Measurements from ENCODE around the gene GAMT. TPM values are rescaled to one million over a fixed set of nuclear protein-coding genes. Genes with fewer than 3 reads are reported as not detected.

Gene GAMT
- total and polyA plus RNA-seq, 2 donors (not counting 3 experiments of a cell fraction or from before 2014, with no cell fraction given): 22.1 to 36.9 TPM

DNA sequence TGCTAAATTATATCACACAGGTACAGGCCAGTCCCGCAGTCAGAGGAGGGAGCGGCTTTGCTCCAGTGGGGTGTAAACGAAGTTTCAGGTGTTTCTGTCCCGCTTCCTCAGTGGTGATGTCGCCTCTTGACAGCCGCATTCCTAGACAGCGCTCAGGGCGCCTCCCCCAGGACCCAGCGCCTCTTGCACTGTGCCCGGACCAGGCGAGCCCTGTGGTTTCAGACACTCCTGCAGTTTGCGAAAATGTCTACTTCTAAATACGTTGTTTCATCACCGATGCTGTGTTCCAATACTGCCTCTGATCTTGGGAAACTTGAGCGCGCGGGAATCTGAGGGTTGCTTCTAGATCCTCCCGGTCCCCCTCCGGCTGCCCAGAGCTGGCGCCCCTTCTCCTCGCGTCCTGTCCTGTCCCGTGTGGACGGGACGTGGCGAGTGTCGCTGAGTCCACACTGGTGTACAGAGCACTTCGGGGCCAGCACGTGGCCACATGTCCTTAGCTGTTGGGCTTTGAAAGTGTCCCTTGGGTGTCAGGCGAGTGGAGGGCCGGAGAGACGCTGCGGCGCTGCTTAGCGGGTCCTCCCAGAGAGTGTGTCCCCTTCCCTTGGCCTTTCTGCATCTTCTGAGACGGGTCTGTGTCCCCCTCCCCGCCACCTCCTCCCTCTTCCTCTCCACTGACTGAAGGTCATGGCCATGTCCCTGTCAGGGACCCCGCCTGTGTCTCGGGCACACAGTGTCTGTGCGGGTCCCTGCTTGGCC is 22.3 kb upstream of the GAMT start:
- DNase-seq (ENCODE audit: low read depth, low spot score): no peak
- dilution Hi-C loops (cut with MboI; ENCODE audit: extremely low pct_ligation_motif_present, low sequenced_read_pairs) (no loop called here), intact Hi-C loops (cut with micrococcal nuclease) (no loop called here)
- peaks cover 26 to 65% of the 10 kb centered on the region in 2 experiments for H3K36me3 ChIP-seq (ENCODE audit: control insufficient read depth in 2 of 2, extremely low read depth in 1 of 2, insufficient read depth in 2 of 2, low read length in 2 of 2)
- no peak overlapping the region for H3K9ac ChIP-seq (replicated peaks; ENCODE audit: extremely low read depth, insufficient read depth, low read length)
- no peak overlapping the region for H3K4me2 ChIP-seq (ENCODE audit: insufficient read depth, low read length)
- no peak for FAIRE-seq
- POLR2A ChIA-PET: no interaction called here
- CTCF ChIA-PET: no interaction called here
- no peaks in the 10 kb centered on the region for H3K9me3 ChIP-seq (replicated peaks; ENCODE audit: control insufficient read depth, insufficient read depth, low read length)
- H3K4me3 ChIP-seq (replicated peaks in 1 of 3; ENCODE audit: insufficient read depth in 1 of 3, low read depth in 1 of 3, low read length in 3 of 3): no peak overlapping the region
- H3K4me1 ChIP-seq (ENCODE audit: control insufficient read depth, extremely low read depth, insufficient read depth, low read length): no peaks in the 10 kb centered on the region
- no peak overlapping the region for H3K27ac ChIP-seq (ENCODE audit: insufficient read depth, low read depth, low read length)
- H2AFZ ChIP-seq (ENCODE audit: low read depth, low read length): no peak overlapping the region
- peaks cover 48% of the 10 kb centered on the region for H3K79me2 ChIP-seq (ENCODE audit: control insufficient read depth, insufficient read depth, low read length)
- H3K9me1 ChIP-seq (replicated peaks; ENCODE audit: control insufficient read depth, extremely low read depth, insufficient read depth, low read length): no peaks in the 10 kb centered on the region
- no peaks in the 10 kb centered on the region for H3K27me3 ChIP-seq (ENCODE audit: control insufficient read depth in 2 of 2, insufficient read depth in 2 of 2, low read length in 2 of 2)
- TF ChIP-seq FOS (IDR thresholded peaks at IDR 0.05; ENCODE audit: borderline replicate concordance, insufficient read depth, low read length) (no peak), GATA2 (IDR thresholded peaks at IDR 0.05; ENCODE audit: insufficient read depth, insufficient read length, low read depth, low read length) (no peak), JUN (IDR thresholded peaks at IDR 0.05; ENCODE audit: borderline replicate concordance, insufficient read depth, insufficient read length, low read depth) (no peak), POLR2A (IDR thresholded peaks at IDR 0.05; ENCODE audit: low read depth, low read length) (no peak), POLR2AphosphoS5 (IDR thresholded peaks at IDR 0.05; ENCODE audit: insufficient read depth, low read depth, low read length) (no peak)
- TF ChIP-seq, protein P1, sequence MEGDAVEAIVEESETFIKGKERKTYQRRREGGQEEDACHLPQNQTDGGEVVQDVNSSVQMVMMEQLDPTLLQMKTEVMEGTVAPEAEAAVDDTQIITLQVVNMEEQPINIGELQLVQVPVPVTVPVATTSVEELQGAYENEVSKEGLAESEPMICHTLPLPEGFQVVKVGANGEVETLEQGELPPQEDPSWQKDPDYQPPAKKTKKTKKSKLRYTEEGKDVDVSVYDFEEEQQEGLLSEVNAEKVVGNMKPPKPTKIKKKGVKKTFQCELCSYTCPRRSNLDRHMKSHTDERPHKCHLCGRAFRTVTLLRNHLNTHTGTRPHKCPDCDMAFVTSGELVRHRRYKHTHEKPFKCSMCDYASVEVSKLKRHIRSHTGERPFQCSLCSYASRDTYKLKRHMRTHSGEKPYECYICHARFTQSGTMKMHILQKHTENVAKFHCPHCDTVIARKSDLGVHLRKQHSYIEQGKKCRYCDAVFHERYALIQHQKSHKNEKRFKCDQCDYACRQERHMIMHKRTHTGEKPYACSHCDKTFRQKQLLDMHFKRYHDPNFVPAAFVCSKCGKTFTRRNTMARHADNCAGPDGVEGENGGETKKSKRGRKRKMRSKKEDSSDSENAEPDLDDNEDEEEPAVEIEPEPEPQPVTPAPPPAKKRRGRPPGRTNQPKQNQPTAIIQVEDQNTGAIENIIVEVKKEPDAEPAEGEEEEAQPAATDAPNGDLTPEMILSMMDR (IDR thresholded peaks at IDR 0.05; ENCODE audit: extremely low read depth in 1 of 2, insufficient read depth in 1 of 2, low read depth in 1 of 2, low read length in 2 of 2): no peak
- TSS peak; percentile 4 for BruUV-seq (replicated peaks)
- H4K20me1 ChIP-seq (replicated peaks; ENCODE audit: control insufficient read depth, extremely low read depth, insufficient read depth, low read length): peaks cover 2% of the 10 kb centered on the region
